GM18517 (cell line): ENCODE measurements around the gene DUSP5.
"Not testable (repeated sequence)": the region's sequence is repeated elsewhere in the genome, so short reads cannot be mapped to it uniquely, and the experiment has no call there.

Experiments used
- ATAC-seq: cut with Tn5 transposase; IDR thresholded peaks from one replicate; pipeline ENCODE4 v1.9.1; 2021; ENCODE audit warnings: mild to moderate bottlenecking, moderate library complexity; ENCODE audit not compliant: unreplicated experiment

DUSP5 gene, protein sequence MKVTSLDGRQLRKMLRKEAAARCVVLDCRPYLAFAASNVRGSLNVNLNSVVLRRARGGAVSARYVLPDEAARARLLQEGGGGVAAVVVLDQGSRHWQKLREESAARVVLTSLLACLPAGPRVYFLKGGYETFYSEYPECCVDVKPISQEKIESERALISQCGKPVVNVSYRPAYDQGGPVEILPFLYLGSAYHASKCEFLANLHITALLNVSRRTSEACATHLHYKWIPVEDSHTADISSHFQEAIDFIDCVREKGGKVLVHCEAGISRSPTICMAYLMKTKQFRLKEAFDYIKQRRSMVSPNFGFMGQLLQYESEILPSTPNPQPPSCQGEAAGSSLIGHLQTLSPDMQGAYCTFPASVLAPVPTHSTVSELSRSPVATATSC

DNA sequence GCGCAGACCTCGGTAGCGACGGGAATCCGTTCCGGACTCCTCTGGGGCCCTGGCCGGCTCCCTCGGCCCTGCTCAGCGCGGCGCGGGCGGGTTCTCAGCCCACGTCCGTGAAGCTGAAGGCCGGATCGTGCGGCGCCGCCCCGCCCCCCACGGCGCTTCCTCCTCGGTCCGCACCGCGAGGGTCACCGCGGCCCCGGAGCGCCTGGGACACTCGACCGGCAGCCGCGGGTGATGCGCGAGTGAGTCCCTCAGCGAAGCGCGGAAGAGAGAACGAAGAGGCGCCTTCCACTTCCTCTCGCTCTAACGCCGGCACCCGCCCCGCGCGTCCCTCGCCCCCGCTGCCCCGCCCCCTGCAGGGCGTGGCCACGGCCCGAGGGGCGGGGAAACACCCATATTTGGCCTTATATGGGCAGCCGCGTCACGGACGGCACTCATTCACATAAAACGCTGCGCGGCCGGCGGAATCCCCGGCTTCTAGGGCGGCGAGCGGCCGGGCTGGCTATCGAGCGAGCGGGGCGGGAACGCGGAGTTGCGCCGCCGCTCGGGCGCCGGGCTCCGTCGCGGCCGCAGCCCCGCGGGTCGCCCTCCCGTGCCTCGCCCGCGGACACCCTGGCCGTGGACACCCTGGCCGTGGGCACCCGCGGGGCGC is at the start of gene DUSP5:
Gene DUSP5 (plus strand): TSS at position 470 of the 649 bp plus-strand sequence. CDS start 215 bp downstream, outside the sequence.
- ATAC-seq, result peak; percentile 62

DNA sequence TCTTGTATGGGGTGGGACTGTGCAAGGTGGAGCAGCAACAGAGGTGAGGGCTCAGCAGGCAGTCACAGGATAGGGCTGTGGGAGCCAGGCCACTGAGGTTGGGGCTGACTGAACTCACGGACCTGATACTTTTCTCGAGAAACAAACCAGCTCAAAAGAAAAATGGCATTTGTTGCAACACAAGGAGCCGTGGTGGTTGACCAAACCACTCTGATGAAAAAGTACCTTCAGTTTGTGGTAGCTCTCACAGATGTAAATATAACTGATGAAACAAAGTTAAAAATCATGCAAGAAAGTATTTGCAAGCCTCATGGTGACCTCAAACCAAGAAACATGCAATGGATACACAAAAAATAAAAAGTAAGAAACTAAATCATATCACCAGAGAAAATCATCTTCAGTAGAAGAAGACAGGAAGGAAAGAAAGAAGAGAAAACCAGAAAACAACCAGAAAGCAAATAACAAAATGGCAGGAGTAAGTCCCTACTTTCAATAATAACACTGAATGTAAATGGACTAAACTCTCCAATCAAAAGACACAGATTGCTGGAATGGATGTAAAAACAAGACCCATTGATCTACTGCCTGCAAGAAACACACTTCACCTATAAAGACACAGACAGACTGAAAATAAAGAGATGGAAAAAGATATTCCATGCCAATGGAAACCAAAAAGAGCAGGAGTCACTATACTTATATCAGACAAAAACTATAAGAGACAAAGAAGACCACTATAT is 48.9 kb upstream of the DUSP5 start:
- ATAC-seq, result no peak

DNA sequence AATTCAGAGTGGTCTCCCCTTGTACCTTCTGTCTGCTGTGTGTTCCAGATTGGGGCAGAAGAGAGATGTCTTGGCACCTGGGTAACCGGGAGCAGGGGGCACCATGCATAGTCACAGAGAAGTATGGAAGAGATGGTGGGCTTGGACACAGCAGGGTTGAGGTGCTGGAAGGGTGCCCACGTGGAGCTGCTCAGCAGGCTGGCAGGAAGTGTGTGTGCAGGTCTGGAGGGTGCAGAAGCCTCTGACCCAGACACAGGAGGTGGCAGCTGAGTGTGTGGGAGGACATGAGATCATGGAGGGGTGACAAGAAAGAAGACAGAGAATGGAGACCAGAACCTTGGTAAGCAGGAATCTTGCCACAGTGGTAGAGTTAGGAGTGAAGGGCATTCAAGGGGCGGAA is 42.3 kb upstream of the DUSP5 start:
- peak; percentile 50 for ATAC-seq

DNA sequence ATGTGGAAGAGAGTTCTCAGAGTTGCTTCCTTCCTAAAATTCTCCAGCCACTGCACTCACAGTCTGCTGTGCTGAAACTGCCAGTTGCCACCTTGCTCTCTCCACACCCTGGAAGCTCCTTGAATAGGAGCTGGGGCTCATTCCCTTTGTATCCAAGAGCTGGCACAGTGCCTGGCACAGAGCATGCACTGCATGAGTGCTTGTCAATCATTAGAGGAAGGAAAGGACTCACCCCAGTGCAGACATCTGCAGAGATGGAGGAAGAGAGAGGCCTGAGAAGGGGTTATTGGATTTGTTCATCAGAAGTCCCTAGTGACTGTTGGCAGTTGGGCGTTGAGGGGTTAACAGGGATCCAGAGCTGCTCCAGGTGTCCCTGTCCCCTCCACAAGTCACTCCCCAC is 41.7 kb upstream of the DUSP5 start:
- no peak for ATAC-seq

DNA sequence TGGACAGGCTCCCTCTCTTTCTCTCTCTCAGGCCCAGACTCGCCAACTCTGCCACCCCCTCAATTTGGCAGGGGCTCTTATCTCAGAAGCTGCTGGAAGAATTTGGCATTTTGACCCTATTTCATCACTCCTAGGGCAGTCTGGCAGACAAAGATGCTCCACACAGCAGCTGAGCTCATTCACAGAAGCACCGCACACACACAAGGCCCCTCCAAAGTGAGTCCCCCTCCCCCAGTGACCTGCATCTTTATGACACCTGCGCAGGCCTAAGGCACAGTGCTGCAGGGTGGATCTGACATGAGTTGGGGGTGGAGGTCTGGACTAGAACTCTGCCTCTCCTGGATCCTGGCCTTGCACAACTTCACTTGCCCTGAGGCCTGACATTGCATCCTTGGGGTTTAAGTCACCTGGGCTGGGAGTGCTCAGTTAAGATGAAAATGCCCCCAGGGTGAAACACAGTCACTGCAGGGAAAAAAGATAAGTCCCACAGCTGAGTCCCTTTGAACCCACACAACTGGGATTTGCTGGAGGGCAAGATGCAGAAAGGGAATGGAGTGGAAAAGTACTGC is 41.1 kb upstream of the DUSP5 start:
- ATAC-seq, result no peak

DNA sequence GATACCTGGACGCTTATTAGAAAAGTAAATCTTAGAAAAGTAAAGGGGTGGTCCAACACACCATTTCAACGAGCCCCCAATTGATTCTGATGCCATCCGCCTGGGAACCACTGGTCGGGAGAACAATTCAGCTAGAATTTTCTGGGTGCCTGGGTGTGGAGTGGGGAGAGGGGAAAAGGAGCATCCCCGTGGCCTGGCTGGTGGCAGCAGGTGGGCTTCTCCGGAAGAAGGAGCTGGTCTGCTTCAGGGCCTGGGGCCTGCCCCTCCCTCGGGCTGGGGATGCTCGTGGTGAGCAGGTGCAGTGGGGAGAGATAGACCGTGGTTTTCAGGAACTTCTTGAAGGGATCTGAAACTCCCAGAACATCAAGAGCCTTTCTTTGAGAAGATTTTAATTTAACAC is 39.9 kb upstream of the DUSP5 start:
- no peak for ATAC-seq

DNA sequence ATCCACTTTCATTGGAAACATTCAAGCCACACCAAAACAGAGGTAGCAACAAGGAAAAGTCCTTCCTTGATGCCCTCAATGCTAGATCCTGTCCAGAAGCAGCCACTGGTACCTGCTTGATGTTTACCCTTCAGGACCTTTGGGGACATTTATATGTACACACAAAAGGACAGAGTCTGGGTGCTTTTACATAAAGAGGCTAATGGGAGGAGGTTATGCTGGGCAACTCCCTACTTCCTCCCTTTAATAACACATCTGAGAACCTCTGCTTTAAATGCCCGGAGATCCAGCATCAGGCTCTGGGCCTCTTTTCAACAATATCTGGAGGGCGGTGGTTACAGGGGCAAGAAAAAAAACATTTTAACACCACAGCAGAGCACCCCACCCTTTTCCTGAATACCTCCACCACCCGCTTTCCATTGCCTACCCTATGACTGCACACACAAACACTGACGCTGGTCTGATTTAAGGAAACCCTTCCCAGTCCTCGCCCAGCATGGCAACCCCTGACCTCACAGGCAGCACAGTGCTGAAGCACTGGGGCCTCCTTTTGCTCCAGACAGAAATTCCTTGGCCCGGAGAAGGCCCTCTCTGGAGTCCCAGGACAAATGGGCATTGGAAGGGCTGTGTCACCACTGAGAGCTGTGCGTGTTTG is 39.3 kb upstream of the DUSP5 start:
- ATAC-seq, result no peak

DNA sequence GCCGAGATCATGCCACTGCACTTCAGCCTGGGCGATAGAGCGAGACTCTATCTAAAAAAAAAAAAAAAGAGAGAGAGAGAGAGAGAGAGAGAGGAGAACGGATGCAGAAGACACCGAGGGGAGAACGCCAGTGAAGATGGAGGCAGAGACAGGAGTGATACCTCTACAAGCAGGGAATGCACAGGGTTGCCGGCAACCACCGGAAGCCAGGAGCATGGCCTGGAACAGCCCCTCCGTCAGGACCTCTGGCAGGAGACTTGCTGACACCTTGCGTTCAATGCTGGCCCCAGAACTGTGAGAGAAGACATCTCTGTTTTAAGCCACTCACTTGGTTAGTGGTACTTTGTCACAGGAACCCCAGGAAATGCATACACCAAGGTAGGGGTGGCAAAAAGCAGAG is 38.1 kb upstream of the DUSP5 start:
- ATAC-seq, result no peak

DNA sequence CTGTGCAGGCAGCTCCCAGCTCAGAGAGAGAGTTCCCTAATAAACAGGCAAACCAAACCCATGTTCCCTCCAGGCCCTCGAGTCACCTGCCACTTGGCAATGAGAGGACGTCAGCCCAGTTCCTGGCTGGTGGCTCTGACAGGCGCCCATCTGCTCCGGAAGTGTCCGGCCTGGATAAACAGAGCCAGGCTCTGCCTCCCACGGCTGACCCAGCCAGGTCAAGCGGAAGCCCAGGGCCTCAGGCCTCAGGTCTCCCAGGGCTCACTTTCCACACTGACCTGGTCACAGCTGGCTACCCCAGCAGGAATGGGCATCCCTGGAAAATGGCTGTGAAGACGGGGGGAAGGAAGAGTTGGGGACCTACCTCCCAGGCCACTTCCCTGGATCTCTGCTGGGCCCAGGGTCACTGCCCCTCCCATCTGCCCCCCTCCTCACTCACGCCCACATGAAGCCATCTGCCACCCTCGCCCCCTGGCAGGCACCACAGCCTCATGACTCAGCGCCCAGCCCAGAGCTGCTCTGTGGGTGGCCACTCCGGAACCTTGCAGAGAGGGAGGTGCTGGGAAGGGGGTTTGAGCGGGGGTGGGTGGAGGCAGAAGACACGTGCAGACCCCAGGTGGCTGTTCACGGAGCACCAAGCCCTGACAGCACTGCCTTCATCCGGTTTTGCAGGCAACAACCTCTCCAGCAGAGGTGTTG is 37.4 kb upstream of the DUSP5 start:
- no peak for ATAC-seq

DNA sequence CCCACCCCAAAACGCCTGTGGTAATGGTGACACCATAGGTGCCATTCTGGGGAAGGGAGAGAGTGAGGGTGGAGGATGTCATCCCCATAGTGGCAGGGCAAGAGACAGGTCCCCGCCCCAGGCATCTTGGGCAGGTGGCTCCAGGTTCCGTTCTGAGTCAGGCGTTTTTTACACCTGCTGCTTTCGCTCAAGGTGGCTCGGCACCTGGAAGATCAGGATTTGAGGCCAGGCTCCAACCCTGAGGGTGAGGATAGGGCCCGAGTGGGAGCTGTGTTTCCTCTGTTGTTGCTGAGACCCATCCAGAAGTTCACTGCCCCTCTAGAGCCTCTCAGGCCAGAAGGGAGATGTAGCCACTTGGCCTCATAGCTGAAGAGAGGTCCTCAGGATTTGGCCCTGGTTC is 36.6 kb upstream of the DUSP5 start:
- ATAC-seq, result no peak

DNA sequence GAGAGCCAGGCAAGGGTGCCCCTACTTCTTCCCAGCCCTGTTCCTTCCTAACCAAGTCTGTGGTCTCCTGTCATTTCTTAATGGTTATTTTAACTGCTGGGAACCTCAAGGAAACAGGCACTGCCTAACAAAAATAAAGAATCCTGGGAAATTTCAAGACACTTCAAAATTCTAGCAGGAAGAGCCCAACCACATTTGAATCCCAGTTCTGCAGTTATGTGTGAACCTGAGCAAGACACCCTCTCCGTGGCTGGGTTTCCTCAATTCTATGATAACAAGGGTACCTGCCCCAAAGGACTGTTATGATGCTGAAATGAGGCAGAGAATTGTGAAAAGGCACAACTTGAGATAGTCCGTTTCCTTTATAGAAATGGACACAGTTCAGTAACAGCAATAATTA is 36.2 kb upstream of the DUSP5 start:
- no peak for ATAC-seq

DNA sequence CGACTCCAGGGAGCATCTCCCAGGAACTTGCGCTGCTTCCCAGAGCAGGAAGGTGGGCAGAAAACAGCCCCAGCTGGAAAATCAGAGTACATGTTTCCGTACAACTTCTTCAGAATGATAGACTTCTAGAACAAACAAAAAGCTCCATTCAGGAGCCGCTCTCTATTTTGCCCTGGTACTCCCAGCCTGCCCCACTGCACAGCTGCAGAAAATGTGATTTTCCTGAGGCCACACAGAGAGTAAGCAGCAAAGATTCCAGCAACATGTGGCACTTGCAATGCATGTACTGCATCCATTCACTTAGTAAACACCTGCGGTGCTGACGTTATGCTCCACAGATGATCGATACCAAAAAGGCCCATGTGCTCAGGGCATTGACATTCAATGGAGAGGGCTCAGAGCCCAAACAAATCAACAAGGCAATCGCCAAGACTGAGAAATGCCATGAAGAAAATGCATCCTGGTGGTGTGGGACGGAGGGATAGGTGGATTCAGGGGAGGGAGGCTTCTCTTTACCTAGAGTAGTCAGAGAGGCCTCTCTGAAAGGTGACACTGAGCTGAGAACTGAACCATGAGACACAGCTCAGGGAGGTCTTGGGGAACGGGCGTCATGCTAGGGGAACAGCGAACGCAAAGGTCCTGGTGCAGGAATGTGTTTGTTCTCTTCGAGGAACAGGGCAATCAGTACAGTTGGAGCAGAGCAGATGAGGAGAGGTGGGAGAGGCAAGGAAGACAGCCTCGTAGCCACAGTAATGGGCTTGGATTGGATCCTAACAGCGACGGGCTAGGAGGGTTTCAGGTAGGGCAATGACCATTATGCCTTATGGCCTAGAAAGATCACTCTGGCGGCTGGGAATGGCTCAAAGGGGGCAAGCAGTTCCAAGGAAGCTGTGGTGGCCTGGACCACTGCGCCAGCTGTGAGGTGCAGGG is 35.3 kb upstream of the DUSP5 start:
- ATAC-seq, result no peak

DNA sequence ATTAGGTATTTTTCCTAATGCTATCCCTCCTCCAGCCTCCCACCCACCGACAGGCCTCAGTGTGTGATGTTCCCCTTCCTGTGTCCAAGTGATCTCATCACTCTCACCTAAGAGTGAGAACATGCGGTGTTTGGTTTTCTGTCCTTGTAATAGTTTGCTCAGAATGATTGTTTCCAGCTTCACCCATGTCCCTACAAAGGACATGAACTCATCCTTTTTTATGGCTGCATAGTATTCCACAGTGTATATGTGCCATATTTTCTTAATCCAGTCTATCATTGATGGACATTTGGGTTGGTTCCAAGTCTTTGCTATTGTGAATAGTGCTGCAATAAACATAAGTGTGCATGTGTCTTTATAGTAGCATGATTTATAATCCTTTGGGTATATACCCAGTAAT is 29.4 kb upstream of the DUSP5 start:
- ATAC-seq, result not testable (repeated sequence)

DNA sequence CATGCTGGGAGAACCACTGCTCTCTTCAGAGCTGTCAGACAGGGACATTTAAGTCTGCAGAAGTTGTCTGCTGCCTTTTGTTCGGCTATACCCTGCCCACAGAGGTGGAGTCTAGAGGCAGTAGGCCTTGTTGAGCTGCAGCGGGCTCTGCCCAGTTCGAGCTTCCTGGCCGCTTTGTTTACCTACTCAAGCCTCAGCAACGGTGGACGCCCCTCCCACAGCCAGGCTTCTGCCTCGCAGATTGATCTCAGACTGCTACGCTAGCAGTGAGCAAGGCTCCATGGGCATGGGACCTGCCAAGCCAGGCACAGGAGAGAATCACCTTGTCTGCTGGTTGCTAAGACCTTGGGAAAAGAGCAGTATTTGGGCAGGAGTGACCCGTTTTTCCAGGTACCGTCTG is 27.2 kb upstream of the DUSP5 start:
- ATAC-seq, result not testable (repeated sequence)

DNA sequence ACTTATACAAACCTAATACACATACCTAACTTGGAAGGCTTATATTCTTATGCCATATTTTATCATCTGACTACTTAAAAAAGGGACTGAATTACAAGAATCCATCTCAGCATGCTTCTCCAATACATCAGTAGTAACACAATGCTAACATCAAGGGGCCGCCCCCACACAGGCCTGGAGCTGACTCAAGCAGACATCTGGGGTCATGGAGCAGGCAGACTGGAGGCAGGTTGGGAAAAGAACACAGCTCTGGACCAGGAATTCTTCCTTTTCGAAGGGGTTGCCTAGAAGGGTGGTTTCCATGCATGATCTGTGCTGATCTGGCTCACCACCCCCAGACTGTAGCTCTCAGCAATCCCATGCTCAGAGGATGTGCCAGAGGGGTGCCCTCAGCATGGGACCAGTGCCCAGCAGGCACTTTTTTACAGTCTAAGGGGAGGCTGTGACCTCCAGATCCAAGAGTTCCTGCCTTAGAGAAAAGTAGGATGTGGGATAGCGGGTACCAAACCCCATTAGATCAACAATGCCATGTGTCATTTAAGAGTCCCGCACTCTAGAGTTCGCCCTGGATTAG is 26.1 kb upstream of the DUSP5 start:
- ATAC-seq, result no peak

DNA sequence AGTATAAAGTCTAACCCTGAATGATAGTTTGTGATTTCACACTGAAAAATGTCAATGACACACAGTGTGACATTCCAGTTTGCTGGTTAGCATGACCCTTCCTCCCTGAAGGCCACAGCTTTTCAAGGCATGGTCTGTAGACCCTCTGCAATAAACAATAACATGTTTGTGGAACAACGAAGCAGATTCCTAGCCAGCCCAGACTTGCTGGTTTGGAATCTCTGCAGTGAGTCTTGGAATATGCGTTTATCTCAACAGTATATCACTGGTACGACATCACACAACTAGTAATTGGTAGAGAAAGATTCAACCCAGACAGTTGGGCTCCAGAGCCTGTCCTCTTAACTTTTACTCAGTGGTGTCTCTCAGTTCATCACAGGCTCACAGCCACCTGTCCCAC is 23.7 kb upstream of the DUSP5 start:
- ATAC-seq, result no peak

DNA sequence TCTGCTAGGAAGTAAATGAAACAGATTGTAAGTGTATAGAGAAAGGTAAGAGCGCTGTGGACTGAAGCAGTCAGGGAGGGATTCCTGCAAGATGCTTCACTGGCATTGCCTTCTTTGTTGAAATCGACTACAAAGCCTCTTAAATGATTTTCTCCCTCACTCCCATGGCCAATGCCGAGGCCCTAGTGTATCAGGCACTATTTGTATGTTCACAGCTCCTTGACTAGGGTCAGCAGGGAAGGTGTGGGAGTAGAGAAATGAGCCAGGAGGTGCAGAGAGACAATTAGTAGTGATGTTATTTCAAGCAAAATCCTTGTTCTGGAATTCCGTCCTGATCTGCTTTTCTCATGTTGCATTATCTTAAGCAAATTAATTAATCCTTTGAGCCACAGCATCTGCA is 22.9 kb upstream of the DUSP5 start:
- ATAC-seq, result no peak

DNA sequence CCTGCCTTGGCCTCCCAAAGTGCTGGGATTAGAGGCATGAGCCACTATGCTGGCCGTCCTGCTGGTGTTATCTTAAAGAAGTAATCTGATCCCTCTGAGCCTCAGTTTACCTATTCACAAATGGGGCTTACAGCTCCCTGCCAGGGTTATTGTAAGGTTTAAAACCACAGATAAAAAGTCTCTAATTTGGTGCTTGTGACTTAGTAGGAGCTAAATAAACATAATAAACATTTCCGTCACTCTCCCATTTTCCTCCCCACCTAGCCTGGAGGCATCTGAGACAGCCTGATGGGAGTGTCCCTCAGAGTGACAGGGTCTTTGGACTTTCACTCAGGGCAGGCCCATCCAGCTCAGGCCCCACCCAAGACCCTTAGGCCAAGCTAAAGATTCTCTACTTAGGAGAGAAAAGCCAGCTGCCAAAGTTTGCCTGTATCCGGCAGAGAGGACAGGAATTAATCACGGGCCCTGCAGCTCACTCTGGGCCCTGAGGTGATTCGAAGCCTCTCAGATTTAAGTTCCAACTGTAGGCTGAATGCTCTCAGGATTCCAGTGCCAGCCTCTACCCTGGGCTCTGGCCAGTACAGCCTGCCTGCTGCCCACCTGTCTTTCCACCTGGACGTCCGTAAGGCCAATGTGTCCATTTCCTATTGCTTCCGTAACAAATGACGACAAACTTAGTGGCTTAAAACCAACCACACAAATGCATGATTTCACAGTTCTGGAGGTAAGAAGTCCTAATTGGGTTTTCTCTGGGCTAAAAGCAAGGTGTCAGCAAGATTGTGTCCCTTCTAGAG is 21.8 kb upstream of the DUSP5 start:
- ATAC-seq, result no peak
